Activated CD4-positive, alpha-beta memory T cell treated with anti-CD3 and anti-CD28 coated beads, Interleukin-2, amount 10 ng/mL, durations not matched to agents 7 days and 5 days (primary cell): ENCODE measurements around the gene CDC42BPA. TPM values are rescaled to one million over a fixed set of nuclear protein-coding genes. Genes with fewer than 3 reads are reported as not detected.

Source experiments
- CTCF ChIA-PET: fragments of 350-600 bp; sonication (Branson Sonifier 250); formaldehyde crosslinking; loops from one replicate; lab custom pipeline; 2021; ENCODE audit warnings: antibody characterized with exemption, inconsistent platforms; lab: Charles Lee
- POLR2A ChIA-PET: fragments of 350-600 bp; sonication (Branson Sonifier 250); formaldehyde crosslinking; loops from one replicate; lab custom pipeline; 2021; ENCODE audit warnings: antibody characterized with exemption; lab: Charles Lee
- DNase-seq: peaks from one replicate; pipeline ENCODE4 v3.0.0-alpha.2; 2020
- H3K27ac Mint-ChIP-seq: one replicate; pipeline ENCODE4 v1.8.0; 2021; ENCODE audit warnings: mild to moderate bottlenecking, mixed read lengths
- H3K27me3 Mint-ChIP-seq: one replicate; pipeline ENCODE4 v1.8.0; 2021; ENCODE audit warnings: mixed read lengths
- H3K36me3 Mint-ChIP-seq: one replicate; pipeline ENCODE4 v1.8.0; 2021; ENCODE audit warnings: low read depth, mixed read lengths
- H3K4me1 Mint-ChIP-seq: one replicate; pipeline ENCODE4 v1.8.0; 2021; ENCODE audit warnings: mixed read lengths
- H3K4me3 Mint-ChIP-seq: one replicate; pipeline ENCODE4 v1.8.0; 2021; ENCODE audit warnings: mild to moderate bottlenecking, mixed read lengths
- H3K9me3 Mint-ChIP-seq: one replicate; pipeline ENCODE4 v1.8.0; 2021; ENCODE audit warnings: mixed read lengths
- total RNA-seq, 2 experiments: library from RNA; stranded (reverse); gene quantifications; one replicate each; pipeline ENCODE4 v1.2.3, GENCODE V29; 2021

The CDC42BPA gene
- total RNA-seq, 2 experiments from 2014 or later: 3.1 TPM

- H3K4me3 Mint-ChIP-seq: no peak overlapping the region
- no peaks in the 10 kb centered on the region for H3K36me3 Mint-ChIP-seq
Measured at GRCh38 chr1:227174164-227174563, 144.1 kb downstream of the CDC42BPA start.

DNA sequence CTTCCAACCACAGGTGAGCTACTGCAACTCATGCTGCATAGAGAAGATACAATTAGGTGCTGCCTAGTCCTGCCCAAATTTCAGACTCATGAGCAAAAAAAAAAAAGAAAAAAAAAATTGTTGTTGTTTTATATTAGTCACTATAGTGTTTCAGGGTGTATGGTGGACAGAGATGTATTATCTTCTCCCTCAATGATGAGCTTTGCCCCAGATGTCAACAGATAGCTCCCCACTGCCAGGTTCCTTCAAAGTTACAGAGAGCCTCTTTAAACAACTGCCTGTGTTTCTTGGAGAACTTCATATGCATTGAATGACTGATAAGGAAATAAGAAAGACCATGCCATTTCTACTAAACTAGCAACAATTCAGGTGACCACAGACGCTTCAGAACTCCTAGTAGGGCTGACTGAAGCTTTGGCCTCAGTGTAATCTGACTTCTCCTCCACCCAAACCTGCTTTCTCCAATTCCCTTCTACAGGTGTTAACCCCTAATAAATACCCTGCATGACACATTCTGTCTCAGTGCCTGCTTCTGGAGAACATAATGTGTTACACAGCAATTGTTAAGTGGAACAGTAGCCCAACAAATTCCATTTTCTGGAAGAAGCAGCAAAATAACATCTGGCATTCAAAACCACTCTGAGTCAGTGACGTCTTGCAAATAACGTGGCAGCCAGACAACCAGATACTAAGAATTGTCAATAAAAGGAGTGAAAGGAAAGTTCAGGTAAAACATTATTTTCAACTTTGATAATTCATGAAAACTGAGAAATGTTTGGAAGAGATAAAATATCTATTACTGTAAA is 147.7 kb downstream of the CDC42BPA start:
- ChIA-PET POLR2A (no interaction called here), CTCF (no interaction called here)
- DNase-seq: no peak
- Mint-ChIP-seq H3K9me3 (no peaks in the 10 kb centered on the region), H3K27ac (no peak overlapping the region), H3K4me1 (no peaks in the 10 kb centered on the region), H3K27me3 (peaks cover 8% of the 10 kb centered on the region), H3K36me3 (no peaks in the 10 kb centered on the region), H3K4me3 (no peak overlapping the region)

More at GRCh38 chr1:227174164-227174563, 144.1 kb downstream of the CDC42BPA start:
- no peaks in the 10 kb centered on the region for H3K9me3 Mint-ChIP-seq
- peaks cover 8% of the 10 kb centered on the region for H3K27me3 Mint-ChIP-seq
- CTCF ChIA-PET: no interaction called here
- no peak for DNase-seq
- POLR2A ChIA-PET: no interaction called here
- H3K4me1 Mint-ChIP-seq: no peaks in the 10 kb centered on the region
- no peak overlapping the region for H3K27ac Mint-ChIP-seq

GRCh38 chr1:227169343-227169742 is 148.9 kb downstream of the CDC42BPA start:
- POLR2A ChIA-PET: no interaction called here
- no peak overlapping the region for H3K27ac Mint-ChIP-seq
- H3K4me3 Mint-ChIP-seq: no peak overlapping the region
- CTCF ChIA-PET: no interaction called here
- no peaks in the 10 kb centered on the region for H3K9me3 Mint-ChIP-seq
- H3K36me3 Mint-ChIP-seq: no peaks in the 10 kb centered on the region
- no peaks in the 10 kb centered on the region for H3K4me1 Mint-ChIP-seq
- no peak for DNase-seq
- peaks cover 8% of the 10 kb centered on the region for H3K27me3 Mint-ChIP-seq

DNA sequence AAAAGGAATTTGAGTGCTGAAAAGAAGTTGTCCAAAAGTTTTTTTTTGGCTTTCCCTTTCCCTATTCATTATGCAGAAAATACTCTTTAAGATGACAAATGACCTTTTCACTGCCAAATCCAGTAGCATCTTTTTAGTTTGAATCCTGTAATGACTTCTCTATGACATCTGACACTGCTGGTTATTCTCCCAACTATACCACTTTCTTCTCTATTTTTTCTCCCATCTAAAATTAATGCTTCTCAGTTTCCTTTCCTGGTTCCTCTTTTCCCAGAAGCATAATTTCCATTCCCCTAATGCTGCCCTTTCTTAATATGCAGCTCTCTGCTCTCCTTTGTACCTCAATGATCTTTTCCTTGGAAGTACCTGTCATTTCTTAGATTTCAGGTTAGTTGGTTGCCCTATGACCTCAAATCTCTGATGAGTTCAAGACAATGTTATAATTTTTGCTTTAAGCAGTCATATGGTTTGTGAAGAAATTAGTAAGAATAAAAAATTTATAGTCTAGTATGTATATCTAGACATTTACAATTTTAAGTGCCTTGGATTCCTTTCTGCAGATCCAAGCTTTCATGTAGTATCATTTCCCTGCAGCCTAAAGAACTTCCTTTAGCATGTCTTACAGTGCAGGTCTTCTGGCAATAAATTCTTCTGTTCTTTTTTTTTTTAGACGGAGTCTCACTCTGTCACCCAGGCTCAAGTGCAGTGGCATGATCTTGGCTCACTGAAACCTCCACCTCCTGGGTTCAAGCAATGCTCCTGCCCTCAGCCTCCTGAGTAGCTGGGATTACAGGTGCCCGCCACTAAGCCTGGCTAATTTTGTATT is 150.8 kb downstream of the CDC42BPA start:
- Mint-ChIP-seq H3K36me3 (no peaks in the 10 kb centered on the region), H3K27ac (no peak overlapping the region), H3K27me3 (peaks cover 8% of the 10 kb centered on the region), H3K9me3 (no peaks in the 10 kb centered on the region), H3K4me3 (no peak overlapping the region), H3K4me1 (no peaks in the 10 kb centered on the region)
- ChIA-PET CTCF (no interaction called here), POLR2A (no interaction called here)
- no peak for DNase-seq

DNA sequence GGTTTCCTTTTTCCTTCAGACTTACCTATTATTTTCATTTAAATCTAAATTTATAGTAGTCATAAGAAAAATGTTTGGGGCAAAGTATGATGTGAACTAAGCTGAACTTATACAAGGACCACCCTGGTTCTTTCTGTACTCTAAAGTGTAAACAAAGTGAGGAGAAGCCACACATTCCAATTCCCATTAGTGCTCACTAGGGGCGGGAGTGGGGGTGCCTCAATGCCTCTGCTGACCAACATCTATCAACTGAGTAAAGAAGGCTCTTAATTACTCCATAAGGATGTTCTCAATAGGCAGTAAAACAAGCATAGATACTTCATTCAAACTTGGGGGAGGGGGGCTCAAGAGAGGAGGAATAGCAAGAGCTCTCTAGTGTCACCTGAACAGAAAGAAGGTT is 151.7 kb downstream of the CDC42BPA start:
- Mint-ChIP-seq H3K4me3 (no peak overlapping the region), H3K4me1 (no peaks in the 10 kb centered on the region), H3K27ac (no peak overlapping the region), H3K27me3 (peaks cover 8% of the 10 kb centered on the region), H3K36me3 (no peaks in the 10 kb centered on the region), H3K9me3 (no peaks in the 10 kb centered on the region)
- CTCF ChIA-PET: no interaction called here
- POLR2A ChIA-PET: interaction anchor here (1.1 kb wide), 1 partner anchor 26 kb away, joined by 4 read pairs; no protein-coding TSS in a partner anchor
- DNase-seq: no peak

- Mint-ChIP-seq H3K27me3 (no peaks in the 10 kb centered on the region), H3K4me3 (no peak overlapping the region), H3K36me3 (no peaks in the 10 kb centered on the region), H3K9me3 (no peaks in the 10 kb centered on the region), H3K27ac (no peak overlapping the region), H3K4me1 (no peaks in the 10 kb centered on the region)
- no peak for DNase-seq
- POLR2A ChIA-PET: no interaction called here
- CTCF ChIA-PET: no interaction called here
Measured at GRCh38 chr1:227161470-227161869, 156.8 kb downstream of the CDC42BPA start.

GRCh38 chr1:227156520-227156919 is 161.8 kb downstream of the CDC42BPA start:
- H3K4me1 Mint-ChIP-seq: no peaks in the 10 kb centered on the region
- ChIA-PET CTCF (no interaction called here), POLR2A (no interaction called here)
- no peak overlapping the region for H3K27ac Mint-ChIP-seq
- H3K36me3 Mint-ChIP-seq: no peaks in the 10 kb centered on the region
- H3K27me3 Mint-ChIP-seq: peaks cover 5% of the 10 kb centered on the region
- DNase-seq: no peak
- no peaks in the 10 kb centered on the region for H3K9me3 Mint-ChIP-seq
- no peak overlapping the region for H3K4me3 Mint-ChIP-seq

GRCh38 chr1:227155688-227156087 is 162.6 kb downstream of the CDC42BPA start:
- no peaks in the 10 kb centered on the region for H3K9me3 Mint-ChIP-seq
- DNase-seq: no peak
- ChIA-PET POLR2A (no interaction called here), CTCF (no interaction called here)
- H3K4me1 Mint-ChIP-seq: no peaks in the 10 kb centered on the region
- no peak overlapping the region for H3K4me3 Mint-ChIP-seq
- peaks cover 5% of the 10 kb centered on the region for H3K27me3 Mint-ChIP-seq
- no peak overlapping the region for H3K27ac Mint-ChIP-seq
- H3K36me3 Mint-ChIP-seq: no peaks in the 10 kb centered on the region

GRCh38 chr1:227155004-227155403 is 163.3 kb downstream of the CDC42BPA start:
- no peak overlapping the region for H3K27ac Mint-ChIP-seq
- no peak overlapping the region for H3K4me3 Mint-ChIP-seq
- peaks cover 7% of the 10 kb centered on the region for H3K27me3 Mint-ChIP-seq
- DNase-seq: no peak
- no peaks in the 10 kb centered on the region for H3K36me3 Mint-ChIP-seq
- no peaks in the 10 kb centered on the region for H3K9me3 Mint-ChIP-seq
- H3K4me1 Mint-ChIP-seq: no peaks in the 10 kb centered on the region
- POLR2A ChIA-PET: no interaction called here
- CTCF ChIA-PET: interaction anchor here (0.9 kb wide), 1 partner anchor 242 kb away, joined by 3 read pairs; no protein-coding TSS in a partner anchor

DNA sequence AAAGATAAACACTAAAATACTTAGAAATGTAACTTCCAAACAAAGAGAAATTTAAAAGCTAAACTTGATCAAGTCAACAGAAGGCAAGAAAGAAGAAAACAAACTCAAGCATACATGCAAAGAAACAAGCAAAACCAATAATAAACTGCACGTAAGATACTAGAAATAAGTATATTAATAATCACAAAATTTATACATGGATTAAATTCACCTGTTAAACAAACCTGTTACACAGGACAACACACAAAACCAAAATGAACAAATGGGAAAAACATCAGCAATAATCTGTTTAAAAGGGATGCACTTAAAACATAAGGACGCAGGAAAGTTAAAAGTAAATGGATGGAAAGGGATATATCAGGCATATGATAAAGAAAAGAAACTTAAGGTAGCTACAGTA is 165.8 kb downstream of the CDC42BPA start:
- no peaks in the 10 kb centered on the region for H3K9me3 Mint-ChIP-seq
- no peaks in the 10 kb centered on the region for H3K36me3 Mint-ChIP-seq
- peaks cover 7% of the 10 kb centered on the region for H3K27me3 Mint-ChIP-seq
- CTCF ChIA-PET: no interaction called here
- DNase-seq: no peak
- no peak overlapping the region for H3K4me3 Mint-ChIP-seq
- POLR2A ChIA-PET: no interaction called here
- no peak overlapping the region for H3K27ac Mint-ChIP-seq
- H3K4me1 Mint-ChIP-seq: no peaks in the 10 kb centered on the region

DNA sequence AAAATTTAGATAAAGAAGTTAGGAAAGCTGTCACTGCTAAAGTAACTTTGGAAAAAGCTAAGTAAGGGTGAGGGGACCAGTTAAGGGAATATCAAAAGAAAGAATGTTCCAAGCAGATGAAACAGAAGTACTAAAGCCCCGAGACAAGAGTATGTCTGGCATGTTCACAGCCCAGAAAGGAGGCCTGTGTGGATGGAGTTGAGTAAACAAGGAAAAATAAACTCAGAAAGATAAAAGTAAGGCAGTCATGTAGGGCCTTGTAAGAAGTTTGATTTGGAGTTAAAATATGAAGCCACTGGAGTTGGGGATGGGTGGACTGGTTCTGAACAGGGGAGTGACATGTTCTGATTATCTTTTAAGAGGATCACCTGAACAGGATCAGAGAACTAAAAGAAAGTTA is 177.9 kb downstream of the CDC42BPA start:
- no peak overlapping the region for H3K4me3 Mint-ChIP-seq
- no peaks in the 10 kb centered on the region for H3K27me3 Mint-ChIP-seq
- no peaks in the 10 kb centered on the region for H3K36me3 Mint-ChIP-seq
- CTCF ChIA-PET: no interaction called here
- DNase-seq: no peak
- POLR2A ChIA-PET: no interaction called here
- H3K4me1 Mint-ChIP-seq: no peaks in the 10 kb centered on the region
- no peaks in the 10 kb centered on the region for H3K9me3 Mint-ChIP-seq
- no peak overlapping the region for H3K27ac Mint-ChIP-seq

DNA sequence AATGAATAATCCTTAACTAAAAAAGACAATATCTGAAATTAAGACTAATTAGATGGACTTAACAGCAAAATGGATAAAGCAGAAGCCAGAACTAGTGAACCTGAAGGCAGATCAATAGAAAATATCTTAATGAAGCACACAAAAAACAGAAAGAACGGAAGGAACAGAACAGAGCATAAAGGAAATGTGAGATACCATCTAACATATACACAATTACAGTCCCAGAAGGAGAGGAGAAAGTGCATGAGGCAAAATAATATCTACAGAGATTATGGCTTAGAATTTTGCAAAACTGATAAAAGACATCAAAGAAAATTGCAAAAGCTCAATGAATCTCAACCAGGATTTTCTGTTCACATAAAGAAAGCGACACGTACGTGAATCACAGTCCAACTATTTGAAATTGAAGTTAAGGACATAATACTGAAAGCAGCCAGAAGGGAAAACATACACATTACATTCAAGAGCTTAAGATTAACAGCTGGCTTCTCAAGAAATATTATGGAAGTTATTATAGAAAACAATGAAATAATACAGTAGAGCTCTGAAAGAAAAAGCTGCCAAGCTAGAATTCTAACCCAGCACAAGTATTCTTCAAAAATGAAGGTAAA is 182.0 kb downstream of the CDC42BPA start:
- Mint-ChIP-seq H3K36me3 (no peaks in the 10 kb centered on the region), H3K27me3 (no peaks in the 10 kb centered on the region), H3K4me1 (no peaks in the 10 kb centered on the region), H3K27ac (no peak overlapping the region), H3K4me3 (no peak overlapping the region), H3K9me3 (no peaks in the 10 kb centered on the region)
- CTCF ChIA-PET: no interaction called here
- POLR2A ChIA-PET: no interaction called here
- no peak for DNase-seq

- no peaks in the 10 kb centered on the region for H3K4me1 Mint-ChIP-seq
- ChIA-PET CTCF (no interaction called here), POLR2A (no interaction called here)
- no peaks in the 10 kb centered on the region for H3K9me3 Mint-ChIP-seq
- no peak overlapping the region for H3K4me3 Mint-ChIP-seq
- no peaks in the 10 kb centered on the region for H3K27me3 Mint-ChIP-seq
- no peaks in the 10 kb centered on the region for H3K36me3 Mint-ChIP-seq
- no peak overlapping the region for H3K27ac Mint-ChIP-seq
- no peak for DNase-seq
Measured at GRCh38 chr1:227134686-227135314, 183.5 kb downstream of the CDC42BPA start.
